GM19372 (cell line): Measurements from ENCODE around the gene CD48.
"Not testable (repeated sequence)": the region's sequence is repeated elsewhere in the genome, so short reads cannot be mapped to it uniquely, and the experiment has no call there.

ENCODE experiments used
- ATAC-seq: cut with Tn5 transposase; IDR thresholded peaks from one replicate; pipeline ENCODE4 v1.9.1; 2021; ENCODE audit warnings: mild to moderate bottlenecking, low read depth, moderate library complexity; ENCODE audit not compliant: unreplicated experiment

CD48 gene

GRCh38 chr1:160658162-160658813, 53.3 kb downstream of the CD48 start:
- ATAC-seq = no peak

- ATAC-seq = no peak
Observed at GRCh38 chr1:160657250-160657781, 54.3 kb downstream of the CD48 start.

- ATAC-seq = no peak
Observed at GRCh38 chr1:160656737-160657136, 54.9 kb downstream of the CD48 start.

- ATAC-seq = no peak
Observed at GRCh38 chr1:160653620-160654016, 58.0 kb downstream of the CD48 start.

GRCh38 chr1:160652924-160653619, 58.5 kb downstream of the CD48 start:
- ATAC-seq = no peak

GRCh38 chr1:160652065-160652641, 59.5 kb downstream of the CD48 start:
- ATAC-seq = not testable (repeated sequence)

- ATAC-seq = no peak
Observed at GRCh38 chr1:160651433-160652064, 60.1 kb downstream of the CD48 start.

GRCh38 chr1:160647329-160647720, 64.3 kb downstream of the CD48 start:
- ATAC-seq = no peak

- ATAC-seq = no peak
Observed at GRCh38 chr1:160646711-160647328, 64.8 kb downstream of the CD48 start, which contains the start of gene SLAMF1. SLAMF1 (minus strand) TSS chr1:160647044; CDS start chr1:160646945, 99 bp downstream.

GRCh38 chr1:160646180-160646579, 65.4 kb downstream of the CD48 start:
- no peak for ATAC-seq

GRCh38 chr1:160645386-160646130, 66.1 kb downstream of the CD48 start:
- ATAC-seq = no peak

- no peak for ATAC-seq
Observed at GRCh38 chr1:160644399-160644798, 67.2 kb downstream of the CD48 start.

- no peak for ATAC-seq
Observed at GRCh38 chr1:160643138-160643537, 68.5 kb downstream of the CD48 start.

- ATAC-seq = no peak
Observed at GRCh38 chr1:160642281-160642644, 69.4 kb downstream of the CD48 start.

GRCh38 chr1:160641323-160642280, 70.0 kb downstream of the CD48 start:
- no peak for ATAC-seq

- no peak for ATAC-seq
Observed at GRCh38 chr1:160640359-160641123, 71.1 kb downstream of the CD48 start.

- ATAC-seq = no peak
Observed at GRCh38 chr1:160639652-160640051, 72.0 kb downstream of the CD48 start.

- ATAC-seq = no peak
Observed at GRCh38 chr1:160638926-160639325, 72.7 kb downstream of the CD48 start.
